Heart left ventricle (tissue), 13 donors: ENCODE data around the gene HTRA1.

Experiments
- POLR2A ChIP-seq, 2 donors: fragments of 450-650 bp; IDR thresholded peaks; one replicate each; pipeline ENCODE4 v1.6.1; 2017; ENCODE audit warnings: antibody characterized with exemption in 2 of 2, mild to moderate bottlenecking in 2 of 2, moderate library complexity in 2 of 2
- TF ChIP-seq, protein P1 (sequence below), 12 donors: fragments of 200-600 bp; sonication (generic) in 4 of 12; IDR thresholded peaks; one replicate each; pipeline versions ENCODE4 v1.5.0 to v1.8.0; 2018 to 2022; ENCODE audit warnings: antibody characterized with exemption in 12 of 12, mild to moderate bottlenecking in 5 of 12
- donor health status: ischemic (EF 13 %, LVEDD 7.1; RV severe dilation, severe dysfunction).
- donor health status: DM: no; HTN: yes; CAD: no.
- donor health status: DM: no; HTN: no; CAD: no.
- donor health status: ischemic (EF 25% LVEDD 6.9; RV normal size, moderate dysfunction).
- donor health status: ischemic (EF 25% LVEDD 5.7; RV mildly dilated, moderate dysfunction).
- donor health status: ischemic (EF 35%, LVEDD 5.7; RV mildly dilated, moderate dysfunction).
- donor health status: nonischemic (EF 11% LVEDD 7.7; RV severe dilation, severe dysfunction).
- donor health status: DM: yes; HTN: yes; CAD: no.
- donor health status: PGD.
- donor health status: ischemic (EF 29% LVEDD 5.4; RV normal size, mild dysfunction).
- donor health status: nonischemic (EF 23%, LVEDD 6.1; RV moderate dilation, normal function).

DNA sequence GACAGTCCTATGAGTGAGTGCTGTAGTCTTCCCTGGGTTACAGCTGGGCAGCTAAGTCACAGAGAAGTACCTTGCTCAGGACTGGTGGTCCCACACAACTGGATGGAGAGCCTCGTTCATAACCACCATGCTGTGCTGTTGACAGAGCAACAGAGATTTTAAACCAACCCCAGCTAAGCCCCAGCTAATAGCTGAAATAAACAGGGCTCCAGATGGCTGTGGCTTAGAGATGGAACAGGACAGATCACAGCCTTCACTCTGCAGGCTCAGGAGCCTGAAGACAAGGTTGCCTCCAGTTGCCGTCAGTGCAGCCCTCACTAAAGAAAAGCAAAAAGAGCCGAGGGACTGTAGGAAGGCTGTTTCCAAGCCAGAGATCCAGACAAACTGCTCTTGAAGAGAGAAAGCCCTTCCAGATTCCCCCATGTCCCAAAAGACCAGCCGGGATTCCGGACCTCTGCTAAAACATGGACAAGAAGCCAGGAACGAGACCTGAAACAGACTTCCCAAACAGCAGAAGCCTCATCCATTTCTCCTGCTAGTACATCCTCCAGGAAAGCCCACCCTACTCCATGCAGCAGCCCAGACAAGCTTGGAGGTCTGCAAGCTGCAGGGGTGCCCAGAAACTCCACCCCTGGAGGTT, 4.2 kb downstream of the HTRA1 start:
- no peak for TF ChIP-seq POLR2A (IDR thresholded peaks at IDR 0.05)
- TF ChIP-seq, protein P1, sequence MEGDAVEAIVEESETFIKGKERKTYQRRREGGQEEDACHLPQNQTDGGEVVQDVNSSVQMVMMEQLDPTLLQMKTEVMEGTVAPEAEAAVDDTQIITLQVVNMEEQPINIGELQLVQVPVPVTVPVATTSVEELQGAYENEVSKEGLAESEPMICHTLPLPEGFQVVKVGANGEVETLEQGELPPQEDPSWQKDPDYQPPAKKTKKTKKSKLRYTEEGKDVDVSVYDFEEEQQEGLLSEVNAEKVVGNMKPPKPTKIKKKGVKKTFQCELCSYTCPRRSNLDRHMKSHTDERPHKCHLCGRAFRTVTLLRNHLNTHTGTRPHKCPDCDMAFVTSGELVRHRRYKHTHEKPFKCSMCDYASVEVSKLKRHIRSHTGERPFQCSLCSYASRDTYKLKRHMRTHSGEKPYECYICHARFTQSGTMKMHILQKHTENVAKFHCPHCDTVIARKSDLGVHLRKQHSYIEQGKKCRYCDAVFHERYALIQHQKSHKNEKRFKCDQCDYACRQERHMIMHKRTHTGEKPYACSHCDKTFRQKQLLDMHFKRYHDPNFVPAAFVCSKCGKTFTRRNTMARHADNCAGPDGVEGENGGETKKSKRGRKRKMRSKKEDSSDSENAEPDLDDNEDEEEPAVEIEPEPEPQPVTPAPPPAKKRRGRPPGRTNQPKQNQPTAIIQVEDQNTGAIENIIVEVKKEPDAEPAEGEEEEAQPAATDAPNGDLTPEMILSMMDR (IDR thresholded peaks at IDR 0.05): no peak
